HepG2 (cell line): Measurements from ENCODE around the gene ALPL. TPM values are rescaled to one million over a fixed set of nuclear protein-coding genes. Genes with fewer than 3 reads are reported as not detected.

ENCODE experiments used
- ARNT2 ChIP-seq: sonication (generic); formaldehyde crosslinking; IDR thresholded peaks from 2 replicates; pipeline ENCODE4 v1.8.0; 2022; ENCODE audit warnings: mild to moderate bottlenecking, low read depth, missing genetic modification reagents, moderate library complexity
- ATAD3A ChIP-seq: sonication (generic); formaldehyde crosslinking; IDR thresholded peaks from 2 replicates; pipeline ENCODE4 v1.4.0; 2020; ENCODE audit warnings: missing genetic modification reagents
- EED ChIP-seq: sonication (generic); formaldehyde crosslinking; IDR thresholded peaks from 2 replicates; pipeline ENCODE4 v1.5.0; 2020; ENCODE audit warnings: mild to moderate bottlenecking, missing genetic modification reagents
- EP300 ChIP-seq, 3 experiments: sonication (generic) in 1 of 3; formaldehyde crosslinking in 1 of 3; IDR thresholded peaks; 2 replicates each; pipeline versions ENCODE4 v1.5.1 to v1.6.1; 2011 to 2020; ENCODE audit warnings: low read depth in 2 of 3, low read length in 2 of 3, borderline replicate concordance in 1 of 3, improper control_type of control experiment in 1 of 3, mild to moderate bottlenecking in 1 of 3, missing genetic modification reagents in 1 of 3, moderate library complexity in 1 of 3
- GFI1 ChIP-seq: sonication (generic); formaldehyde crosslinking; IDR thresholded peaks from 2 replicates; pipeline ENCODE4 v1.5.0; 2020; ENCODE audit warnings: missing genetic modification reagents, mild to moderate bottlenecking, borderline replicate concordance
- GPN1 ChIP-seq: sonication (generic); formaldehyde crosslinking; IDR thresholded peaks from 2 replicates; pipeline ENCODE4 v1.5.1; 2020; ENCODE audit warnings: missing genetic modification reagents, borderline replicate concordance
- HES4 ChIP-seq: sonication (generic); formaldehyde crosslinking; IDR thresholded peaks from 2 replicates; pipeline ENCODE4 v1.9.0; 2021; ENCODE audit warnings: mild to moderate bottlenecking, missing genetic modification reagents, borderline replicate concordance
- IKZF4 ChIP-seq: sonication (generic); formaldehyde crosslinking; IDR thresholded peaks from 2 replicates; pipeline ENCODE4 v1.5.1; 2020; ENCODE audit warnings: borderline replicate concordance, mild to moderate bottlenecking, low read depth, missing genetic modification reagents; ENCODE audit errors: not compliant biosample characterization
- KDM6A ChIP-seq: IDR thresholded peaks from 2 replicates; pipeline ENCODE4 v1.6.1; 2016; ENCODE audit warnings: low read depth
- MBNL3 ChIP-seq: fragments of 250-450 bp; sonication (Bioruptor Pico); conservative IDR thresholded peaks from 2 replicates; pipeline ENCODE4 v1.8.0; 2022; ENCODE audit warnings: mild to moderate bottlenecking, inconsistent platforms
- NR2F6 ChIP-seq, 2 experiments: IDR thresholded peaks; 2 replicates each; pipeline ENCODE4 v1.6.1; 2016; ENCODE audit warnings: antibody characterized with exemption in 1 of 2, mild to moderate bottlenecking in 1 of 2
- PRDM15 ChIP-seq: sonication (generic); formaldehyde crosslinking; IDR thresholded peaks from 2 replicates; pipeline ENCODE4 v1.4.0; 2020; ENCODE audit warnings: missing genetic modification reagents
- REPIN1 ChIP-seq: sonication (generic); formaldehyde crosslinking; IDR thresholded peaks from 2 replicates; pipeline ENCODE4 v1.8.0; 2022; ENCODE audit warnings: missing genetic modification reagents, low read depth, mild to moderate bottlenecking, borderline replicate concordance
- RNF2 ChIP-seq: fragments of 450-650 bp; conservative IDR thresholded peaks from 2 replicates; pipeline ENCODE4 v1.6.1; 2016; ENCODE audit warnings: low read depth
- SALL1 ChIP-seq: sonication (generic); formaldehyde crosslinking; IDR thresholded peaks from 2 replicates; pipeline ENCODE4 v1.8.0; 2022; ENCODE audit warnings: mild to moderate bottlenecking, missing genetic modification reagents
- ZKSCAN8 ChIP-seq: IDR thresholded peaks from 2 replicates; pipeline ENCODE4 v1.6.1; 2016; ENCODE audit warnings: borderline replicate concordance, missing genetic modification reagents, missing compliant biosample characterization
- ZNF136 ChIP-seq: sonication (generic); formaldehyde crosslinking; IDR thresholded peaks from 2 replicates; pipeline ENCODE4 v1.8.1; 2022; ENCODE audit warnings: low read depth, mild to moderate bottlenecking, moderate library complexity, missing genetic modification reagents
- ZNF589 ChIP-seq: sonication (generic); formaldehyde crosslinking; conservative IDR thresholded peaks from 2 replicates; pipeline ENCODE4 v1.8.0; 2022; ENCODE audit warnings: mild to moderate bottlenecking, moderate library complexity, missing genetic modification reagents
- ZNF768 ChIP-seq: sonication (generic); formaldehyde crosslinking; IDR thresholded peaks from 2 replicates; pipeline ENCODE4 v1.4.0; 2020; ENCODE audit warnings: missing genetic modification reagents
- polyA plus RNA-seq, 8 experiments: library from polyadenylated mRNA; depleted of rRNA in 3 of 8; stranded (reverse) in 7 of 8; unstranded in 1 of 8; fragments of >200 nt; fragmentation: Illumina TruSeq in 4 of 8; extraction: Trizol in 4 of 8; gene quantifications; 2 replicates each; pipeline versions ENCODE4 v1.2.1 to v1.2.3, GENCODE V29; 2011 to 2016; ENCODE audit warnings: low read depth in 4 of 8, missing spikeins in 1 of 8, mixed read lengths in 1 of 8; ENCODE audit not compliant: insufficient read depth in 1 of 8
- total RNA-seq, 5 experiments: library from RNA; depleted of rRNA; stranded (reverse); fragments of >200 nt; fragmentation: Illumina TruSeq; extraction: Trizol; gene quantifications; 2 replicates each; pipeline ENCODE4 v1.2.3, GENCODE V29; 2016; ENCODE audit warnings: low read depth in 1 of 5
- TF ChIP-seq, protein P1 (sequence below): sonication (generic); formaldehyde crosslinking; IDR thresholded peaks from 2 replicates; pipeline ENCODE4 v1.4.0; 2020; ENCODE audit warnings: mild to moderate bottlenecking, missing genetic modification reagents
- TF ChIP-seq, protein P2 (sequence below): sonication (generic); formaldehyde crosslinking; IDR thresholded peaks from 2 replicates; pipeline ENCODE4 v1.8.0; 2022; ENCODE audit warnings: missing genetic modification reagents, low read depth, mild to moderate bottlenecking, borderline replicate concordance

Gene ALPL
- total and polyA plus RNA-seq, 2 of the 13 experiments (the other 11 are each of a cell fraction or from before 2014, with no cell fraction given), result 0.12 TPM; not detected in 1

DNA sequence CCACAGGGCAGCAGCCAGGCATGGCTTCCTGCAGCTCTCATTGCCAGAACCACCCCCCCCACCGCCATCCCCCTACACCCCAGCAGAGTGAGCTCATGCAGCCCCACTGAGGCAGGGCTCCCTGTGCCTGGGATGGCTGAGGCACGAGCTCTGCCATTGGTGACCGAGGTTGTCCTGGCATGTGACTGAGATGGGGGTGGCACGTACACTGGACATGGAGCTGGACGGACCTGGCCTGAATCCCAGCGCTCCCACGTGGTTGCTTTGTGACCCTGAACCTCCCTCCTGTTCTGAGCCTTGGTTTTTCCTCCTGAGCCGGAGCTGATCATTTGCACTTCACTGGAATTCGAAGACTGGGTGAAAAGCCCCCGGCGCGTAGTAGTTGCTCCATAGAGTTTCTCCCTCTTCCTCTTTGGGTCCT is 28.3 kb downstream of the ALPL start (continued):
- TF ChIP-seq, protein P1, sequence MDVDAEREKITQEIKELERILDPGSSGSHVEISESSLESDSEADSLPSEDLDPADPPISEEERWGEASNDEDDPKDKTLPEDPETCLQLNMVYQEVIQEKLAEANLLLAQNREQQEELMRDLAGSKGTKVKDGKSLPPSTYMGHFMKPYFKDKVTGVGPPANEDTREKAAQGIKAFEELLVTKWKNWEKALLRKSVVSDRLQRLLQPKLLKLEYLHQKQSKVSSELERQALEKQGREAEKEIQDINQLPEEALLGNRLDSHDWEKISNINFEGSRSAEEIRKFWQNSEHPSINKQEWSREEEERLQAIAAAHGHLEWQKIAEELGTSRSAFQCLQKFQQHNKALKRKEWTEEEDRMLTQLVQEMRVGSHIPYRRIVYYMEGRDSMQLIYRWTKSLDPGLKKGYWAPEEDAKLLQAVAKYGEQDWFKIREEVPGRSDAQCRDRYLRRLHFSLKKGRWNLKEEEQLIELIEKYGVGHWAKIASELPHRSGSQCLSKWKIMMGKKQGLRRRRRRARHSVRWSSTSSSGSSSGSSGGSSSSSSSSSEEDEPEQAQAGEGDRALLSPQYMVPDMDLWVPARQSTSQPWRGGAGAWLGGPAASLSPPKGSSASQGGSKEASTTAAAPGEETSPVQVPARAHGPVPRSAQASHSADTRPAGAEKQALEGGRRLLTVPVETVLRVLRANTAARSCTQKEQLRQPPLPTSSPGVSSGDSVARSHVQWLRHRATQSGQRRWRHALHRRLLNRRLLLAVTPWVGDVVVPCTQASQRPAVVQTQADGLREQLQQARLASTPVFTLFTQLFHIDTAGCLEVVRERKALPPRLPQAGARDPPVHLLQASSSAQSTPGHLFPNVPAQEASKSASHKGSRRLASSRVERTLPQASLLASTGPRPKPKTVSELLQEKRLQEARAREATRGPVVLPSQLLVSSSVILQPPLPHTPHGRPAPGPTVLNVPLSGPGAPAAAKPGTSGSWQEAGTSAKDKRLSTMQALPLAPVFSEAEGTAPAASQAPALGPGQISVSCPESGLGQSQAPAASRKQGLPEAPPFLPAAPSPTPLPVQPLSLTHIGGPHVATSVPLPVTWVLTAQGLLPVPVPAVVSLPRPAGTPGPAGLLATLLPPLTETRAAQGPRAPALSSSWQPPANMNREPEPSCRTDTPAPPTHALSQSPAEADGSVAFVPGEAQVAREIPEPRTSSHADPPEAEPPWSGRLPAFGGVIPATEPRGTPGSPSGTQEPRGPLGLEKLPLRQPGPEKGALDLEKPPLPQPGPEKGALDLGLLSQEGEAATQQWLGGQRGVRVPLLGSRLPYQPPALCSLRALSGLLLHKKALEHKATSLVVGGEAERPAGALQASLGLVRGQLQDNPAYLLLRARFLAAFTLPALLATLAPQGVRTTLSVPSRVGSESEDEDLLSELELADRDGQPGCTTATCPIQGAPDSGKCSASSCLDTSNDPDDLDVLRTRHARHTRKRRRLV (CRISPR knock-in tag), result peak; percentile 53; the same call in 1 of the 2 replicates
- TF ChIP-seq ATAD3A (CRISPR knock-in tag), result no peak
- 0 out of 2 replicates have a peak, but pooled peaks have one; percentile 9 for TF ChIP-seq GFI1
- no peak for TF ChIP-seq GPN1
- no peak for TF ChIP-seq MBNL3 (CRISPR knock-in tag)
- TF ChIP-seq RNF2, result no peak
- no peak for TF ChIP-seq ZKSCAN8
- no peak for TF ChIP-seq REPIN1 (CRISPR knock-in tag)
- no peak for TF ChIP-seq HES4
- no peak for TF ChIP-seq ZNF136
- TF ChIP-seq EP300 (IDR thresholded peaks at IDR 0.05; ENCODE audit: low read depth in 2 of 2, low read length in 2 of 2), result no peak
- no peak for TF ChIP-seq EP300 (CRISPR knock-in tag; IDR thresholded peaks at IDR 0.05; ENCODE audit: borderline replicate concordance)
- no peak; the same call in 1 of the 2 replicates for TF ChIP-seq SALL1 (CRISPR knock-in tag)
- TF ChIP-seq ZNF768, result peak; percentile 48; the same call in 1 of the 2 replicates
- TF ChIP-seq NR2F6 (IDR thresholded peaks at IDR 0.05), result no peak
- TF ChIP-seq NR2F6 (CRISPR knock-in tag; IDR thresholded peaks at IDR 0.05), result peak; percentile 13; the same call in 1 of the 2 replicates
- no peak for TF ChIP-seq ARNT2
- TF ChIP-seq, protein P2, sequence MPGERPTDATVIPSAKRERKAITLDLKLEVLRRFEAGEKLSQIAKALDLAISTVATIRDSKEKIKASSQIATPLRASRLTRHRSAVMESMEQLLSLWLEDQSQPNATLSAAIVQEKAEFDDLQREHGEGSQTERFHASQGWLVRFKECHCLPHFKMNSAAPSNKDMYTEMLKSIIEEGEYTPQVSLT, result no peak
- no peak for TF ChIP-seq IKZF4 (CRISPR knock-in tag)
- 0 out of 2 replicates have a peak, but pooled peaks have one; percentile 35 for TF ChIP-seq PRDM15 (CRISPR knock-in tag)
- TF ChIP-seq KDM6A (CRISPR knock-in tag), result no peak
- TF ChIP-seq EED (CRISPR knock-in tag), result 0 out of 2 replicates have a peak, but pooled peaks have one; percentile 45
- no peak for TF ChIP-seq ZNF589 (CRISPR knock-in tag)
